Mucosa of gallbladder (tissue), 1 donor: ENCODE data around the gene BEX1. TPM values are rescaled to one million over a fixed set of nuclear protein-coding genes. Genes with fewer than 3 reads are reported as not detected.
A peak's percentile ranks its signal among the peaks of the same experiment; 100 is the strongest.
"Not testable (repeated sequence)": the region's sequence is repeated elsewhere in the genome, so short reads cannot be mapped to it uniquely, and the experiment has no call there.

Source experiments
- DNase-seq: peaks from one replicate; pipeline ENCODE4 v3.0.0-alpha.2; 2020; ENCODE audit warnings: low spot score
- total RNA-seq: library from RNA; stranded (reverse); gene quantifications from one replicate; pipeline ENCODE4 v1.2.1, GENCODE V29; 2021
- donor health status: DM: no; HTN: no; CAD: no.

BEX1 gene
- total RNA-seq, result 3.8 TPM

DNA sequence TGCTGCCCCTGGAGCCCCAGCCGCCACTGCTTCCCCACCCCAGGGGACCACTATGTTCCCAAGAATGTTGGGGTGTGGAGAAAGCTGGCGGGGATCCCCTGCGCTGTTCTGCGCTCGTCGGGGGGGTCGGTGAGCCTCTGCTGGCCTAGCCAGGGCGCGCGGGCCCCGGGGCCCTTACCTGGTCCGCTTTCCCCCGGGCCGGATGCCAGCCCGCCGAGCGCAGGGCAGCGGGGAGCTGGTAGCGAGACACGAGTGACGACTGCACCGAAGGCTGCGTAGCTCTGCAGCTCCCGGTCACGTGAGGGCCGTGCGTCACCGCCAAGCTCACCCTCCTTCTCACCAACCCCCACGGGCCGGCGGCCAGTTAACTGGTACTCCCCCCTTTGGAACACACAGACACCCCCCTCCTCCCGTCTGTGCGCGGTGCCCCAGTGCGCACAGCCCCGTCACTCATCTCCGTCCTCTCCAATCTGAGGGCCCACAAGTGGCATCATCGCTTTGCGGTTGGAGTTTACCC, at the start of gene BEX1:
TSS of gene BEX1 (minus strand) at position 254 of the 517 bp plus-strand sequence. CDS start 897 bp downstream, outside the sequence.
- no peak for DNase-seq

DNA sequence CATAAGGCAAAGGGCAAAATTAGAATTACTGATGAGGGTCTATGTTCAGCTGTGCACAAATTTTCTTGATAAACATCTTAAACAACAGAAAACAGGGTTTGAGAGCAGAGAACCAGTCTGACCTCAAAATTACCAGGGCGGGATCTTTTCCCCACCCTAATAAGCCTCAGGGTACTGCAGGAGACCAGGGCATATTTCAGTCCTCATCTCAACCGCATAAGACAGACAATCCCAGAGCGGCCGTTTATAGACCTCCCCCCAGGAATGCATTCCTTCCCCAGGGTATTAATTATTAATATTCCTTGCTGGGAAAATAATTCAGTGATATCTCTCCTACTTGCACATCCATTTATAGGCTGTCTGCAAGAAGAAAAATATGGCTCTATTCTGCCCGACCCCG, 45.5 kb upstream of the BEX1 start:
- not testable (repeated sequence) for DNase-seq

- DNase-seq, result no peak
Observed at GRCh38 chrX:103107836-103108235, 43.9 kb upstream of the BEX1 start.

GRCh38 chrX:103107227-103107737, 43.3 kb upstream of the BEX1 start:
- DNase-seq, result not testable (repeated sequence)

GRCh38 chrX:103104370-103104769, 40.4 kb upstream of the BEX1 start:
- not testable (repeated sequence) for DNase-seq

- not testable (repeated sequence) for DNase-seq
Observed at GRCh38 chrX:103103866-103104265, 39.9 kb upstream of the BEX1 start.

- DNase-seq, result peak; percentile 16
Observed at GRCh38 chrX:103101299-103102042, 37.5 kb upstream of the BEX1 start.

DNA sequence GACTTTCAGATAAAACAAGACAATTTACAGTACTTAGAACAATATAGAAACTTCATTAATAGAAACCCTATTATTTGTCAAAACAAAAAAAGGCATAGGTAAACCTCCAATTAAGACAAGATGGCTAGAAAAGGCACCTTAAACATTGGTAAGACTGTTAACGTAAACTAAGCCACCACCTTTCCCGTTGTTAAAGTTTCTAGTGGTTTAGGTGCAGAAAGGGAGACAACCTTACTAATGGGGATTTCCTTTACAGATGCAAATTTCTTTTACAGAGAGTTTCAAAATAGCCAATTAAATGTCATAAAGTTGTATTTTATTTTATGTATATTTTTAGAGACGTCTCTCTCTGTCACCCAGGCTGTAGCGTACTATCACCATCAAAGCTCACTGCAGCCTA, 36.5 kb upstream of the BEX1 start:
- DNase-seq, result no peak

- no peak for DNase-seq
Observed at GRCh38 chrX:103099691-103100090, 35.7 kb upstream of the BEX1 start.

GRCh38 chrX:103098488-103098887, 34.5 kb upstream of the BEX1 start:
- DNase-seq, result no peak

DNA sequence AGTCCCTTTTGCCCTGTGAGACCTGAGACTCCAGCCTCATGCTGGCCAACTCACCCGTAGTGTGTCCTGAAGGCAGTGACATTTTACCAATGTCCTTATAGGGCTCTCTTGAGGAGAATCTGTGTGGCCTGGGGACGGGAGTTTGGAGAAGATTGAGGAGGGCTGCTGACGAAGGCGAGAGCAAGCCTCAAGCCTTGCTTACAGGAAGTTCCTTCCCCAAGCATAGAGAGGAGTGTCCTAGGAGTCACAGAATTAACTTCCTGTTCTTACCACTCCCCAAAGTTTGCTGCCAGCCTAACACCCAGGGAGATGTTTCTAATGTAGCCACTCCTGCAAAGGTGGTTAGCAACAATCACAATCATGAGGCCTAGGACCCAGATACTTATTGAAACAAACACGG, 29.0 kb upstream of the BEX1 start, which contains the start of gene NXF3:
TSS of gene NXF3 (minus strand) at position 202 of the 400 bp plus-strand sequence. CDS start at position 82, 120 bp downstream.
- no peak for DNase-seq

GRCh38 chrX:103081051-103081450, 17.1 kb upstream of the BEX1 start:
- DNase-seq, result no peak

GRCh38 chrX:103073467-103073866, 9.5 kb upstream of the BEX1 start:
- no peak for DNase-seq

DNA sequence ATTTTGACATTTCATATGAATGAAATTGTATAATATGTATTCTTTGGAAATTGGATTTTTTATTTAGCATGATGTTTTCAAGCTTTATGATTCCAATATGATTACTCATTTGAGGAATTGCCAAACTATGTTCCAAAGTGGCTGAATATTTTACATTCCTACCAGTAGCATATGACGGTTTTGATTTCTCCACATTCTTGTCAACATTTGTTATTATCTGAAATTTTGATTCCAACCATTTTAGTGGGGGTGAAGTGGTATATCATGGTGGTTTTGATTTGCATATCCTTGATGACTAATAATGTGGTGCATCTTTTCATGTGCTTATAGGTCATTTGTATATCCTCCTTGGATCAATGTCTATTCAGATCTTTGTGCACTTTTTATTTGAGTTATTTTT, 2.6 kb upstream of the BEX1 start:
- no peak for DNase-seq

DNA sequence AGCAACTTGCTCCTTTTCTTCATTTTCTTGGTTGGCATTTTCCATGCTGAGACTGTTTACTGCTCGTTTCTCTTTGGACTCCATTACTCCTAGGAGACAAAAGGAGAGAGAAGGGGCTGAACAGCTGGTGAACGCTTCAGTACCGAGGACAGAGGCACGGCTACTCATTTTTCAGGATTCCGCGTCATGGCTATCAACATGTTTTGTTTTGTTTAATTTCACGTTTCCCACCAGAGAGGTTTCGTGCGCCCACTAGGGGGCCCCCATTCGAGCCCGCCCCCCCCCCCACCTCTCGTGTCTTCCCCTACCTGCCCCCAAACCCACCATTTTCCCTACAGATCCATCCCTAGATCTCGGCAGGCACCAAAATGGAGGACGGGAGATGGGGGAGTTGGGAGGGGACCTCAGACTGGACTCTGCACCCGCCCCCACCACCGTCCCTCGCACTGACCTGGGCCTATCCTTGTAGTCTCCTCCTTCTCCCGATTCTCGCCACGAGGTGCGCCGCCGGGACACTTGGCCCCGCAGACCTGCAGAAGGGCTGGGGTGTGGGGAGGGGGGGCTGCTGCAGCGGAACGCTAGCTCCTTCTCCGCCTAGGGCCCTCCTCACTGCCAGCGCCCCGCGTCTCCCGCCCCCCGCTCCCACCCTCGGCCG, 653 bp downstream of the BEX1 start:
- no peak for DNase-seq

DNA sequence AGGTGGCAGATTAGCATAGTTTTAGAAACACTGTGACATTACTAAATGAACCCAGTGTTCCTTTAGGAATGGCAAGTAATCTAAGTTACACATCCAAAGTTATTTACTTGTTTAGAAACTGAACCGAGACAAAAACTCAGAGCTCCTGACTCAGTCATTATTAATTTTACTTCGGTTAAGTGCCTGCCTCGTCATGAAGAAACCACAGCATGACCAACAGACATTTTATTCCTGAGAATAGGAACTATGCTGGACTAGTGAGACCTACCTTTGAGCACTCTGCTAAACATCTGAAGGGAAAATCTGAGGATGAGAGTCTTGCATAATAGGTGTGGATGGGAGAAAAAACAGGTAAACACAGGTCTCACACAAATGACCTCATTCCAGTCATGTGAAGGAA, 2.5 kb downstream of the BEX1 start:
- no peak for DNase-seq

DNA sequence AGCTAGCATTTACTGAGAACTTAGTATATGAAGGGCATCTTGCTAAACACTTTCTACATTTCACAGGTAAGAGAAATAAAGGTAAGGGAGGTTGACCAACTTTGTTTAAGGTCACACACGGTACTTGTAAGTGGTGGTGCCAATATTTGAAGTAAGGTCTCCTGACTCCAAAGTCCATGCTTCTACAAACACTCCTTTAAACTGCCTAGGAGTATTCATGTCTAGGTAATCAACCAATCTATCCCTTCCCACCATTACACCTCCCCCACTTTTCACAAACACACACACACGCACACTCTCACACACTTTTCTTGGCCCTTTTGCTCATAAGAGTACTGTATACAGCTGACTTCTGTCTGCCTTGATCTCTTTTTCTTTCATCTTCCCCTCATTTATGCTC, 7.1 kb downstream of the BEX1 start:
- no peak for DNase-seq

GRCh38 chrX:103052625-103053024, 11.3 kb downstream of the BEX1 start:
- DNase-seq, result no peak

DNA sequence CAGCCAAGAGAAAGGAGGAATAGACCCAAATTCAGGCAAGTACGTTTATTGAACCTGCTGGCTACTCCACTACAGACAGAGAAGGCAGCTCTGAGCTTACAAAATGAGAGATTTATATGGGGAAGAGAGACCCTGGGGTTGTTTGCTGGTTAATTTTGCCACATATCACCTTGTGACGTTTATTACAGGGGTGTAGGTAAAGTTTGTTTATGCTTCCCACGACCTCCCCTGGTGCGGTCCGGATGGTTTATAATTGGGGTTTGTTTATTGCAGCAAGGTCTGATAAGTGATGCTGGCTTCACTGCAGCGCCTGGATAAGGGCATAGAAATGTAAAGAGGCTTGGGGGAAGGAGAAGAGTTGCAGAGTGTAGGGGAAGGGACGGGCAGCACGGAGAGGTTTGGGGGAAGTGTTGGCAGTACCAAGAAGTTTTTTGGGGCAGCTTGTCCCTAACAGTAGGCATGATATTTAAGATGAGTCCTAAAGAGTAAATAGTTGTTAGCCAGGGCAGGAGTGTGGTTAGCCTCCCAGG, 12.6 kb downstream of the BEX1 start:
- DNase-seq, result no peak

DNA sequence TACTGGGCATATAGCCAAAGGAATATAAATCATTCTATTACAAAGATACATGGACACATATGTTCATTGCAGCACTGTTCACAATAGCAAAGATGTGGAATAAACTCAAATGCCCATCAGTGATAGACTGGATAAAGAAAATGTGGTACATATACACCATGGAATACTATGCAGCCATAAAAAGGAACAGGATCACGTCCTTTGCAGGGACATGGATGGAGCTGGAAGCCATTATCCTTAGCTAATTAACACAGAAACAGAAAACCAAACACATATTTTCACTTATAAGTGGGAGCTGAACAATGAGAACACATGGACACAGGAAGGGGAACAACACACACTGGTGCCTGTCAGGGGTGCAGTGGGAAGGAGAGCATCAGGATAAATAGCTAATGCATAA, 30.6 kb downstream of the BEX1 start:
- DNase-seq, result not testable (repeated sequence)

- no peak for DNase-seq
Observed at GRCh38 chrX:103017542-103017941, 46.4 kb downstream of the BEX1 start.

DNA sequence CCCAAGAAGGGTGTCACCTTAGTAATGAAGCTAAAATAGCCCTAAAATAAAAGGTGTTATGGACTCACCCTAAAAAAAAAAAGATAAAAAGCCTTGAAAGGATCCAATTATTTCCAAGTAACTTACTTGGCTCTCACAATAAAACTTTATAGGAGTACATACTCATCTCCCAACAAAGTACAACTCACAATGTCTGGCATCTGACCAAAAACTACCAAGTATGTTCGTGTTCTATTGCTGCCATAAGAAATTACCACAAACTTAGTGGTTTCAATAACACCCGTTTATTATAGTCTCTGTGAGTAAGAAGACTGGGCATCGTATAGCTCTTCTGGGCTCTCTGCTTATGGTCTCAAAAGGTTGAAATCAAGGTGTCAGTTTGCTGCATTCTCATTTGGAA, 51.0 kb downstream of the BEX1 start:
- no peak for DNase-seq
